ENCODE results near the gene PGBD1.

Gene PGBD1, protein sequence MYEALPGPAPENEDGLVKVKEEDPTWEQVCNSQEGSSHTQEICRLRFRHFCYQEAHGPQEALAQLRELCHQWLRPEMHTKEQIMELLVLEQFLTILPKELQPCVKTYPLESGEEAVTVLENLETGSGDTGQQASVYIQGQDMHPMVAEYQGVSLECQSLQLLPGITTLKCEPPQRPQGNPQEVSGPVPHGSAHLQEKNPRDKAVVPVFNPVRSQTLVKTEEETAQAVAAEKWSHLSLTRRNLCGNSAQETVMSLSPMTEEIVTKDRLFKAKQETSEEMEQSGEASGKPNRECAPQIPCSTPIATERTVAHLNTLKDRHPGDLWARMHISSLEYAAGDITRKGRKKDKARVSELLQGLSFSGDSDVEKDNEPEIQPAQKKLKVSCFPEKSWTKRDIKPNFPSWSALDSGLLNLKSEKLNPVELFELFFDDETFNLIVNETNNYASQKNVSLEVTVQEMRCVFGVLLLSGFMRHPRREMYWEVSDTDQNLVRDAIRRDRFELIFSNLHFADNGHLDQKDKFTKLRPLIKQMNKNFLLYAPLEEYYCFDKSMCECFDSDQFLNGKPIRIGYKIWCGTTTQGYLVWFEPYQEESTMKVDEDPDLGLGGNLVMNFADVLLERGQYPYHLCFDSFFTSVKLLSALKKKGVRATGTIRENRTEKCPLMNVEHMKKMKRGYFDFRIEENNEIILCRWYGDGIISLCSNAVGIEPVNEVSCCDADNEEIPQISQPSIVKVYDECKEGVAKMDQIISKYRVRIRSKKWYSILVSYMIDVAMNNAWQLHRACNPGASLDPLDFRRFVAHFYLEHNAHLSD

DNA sequence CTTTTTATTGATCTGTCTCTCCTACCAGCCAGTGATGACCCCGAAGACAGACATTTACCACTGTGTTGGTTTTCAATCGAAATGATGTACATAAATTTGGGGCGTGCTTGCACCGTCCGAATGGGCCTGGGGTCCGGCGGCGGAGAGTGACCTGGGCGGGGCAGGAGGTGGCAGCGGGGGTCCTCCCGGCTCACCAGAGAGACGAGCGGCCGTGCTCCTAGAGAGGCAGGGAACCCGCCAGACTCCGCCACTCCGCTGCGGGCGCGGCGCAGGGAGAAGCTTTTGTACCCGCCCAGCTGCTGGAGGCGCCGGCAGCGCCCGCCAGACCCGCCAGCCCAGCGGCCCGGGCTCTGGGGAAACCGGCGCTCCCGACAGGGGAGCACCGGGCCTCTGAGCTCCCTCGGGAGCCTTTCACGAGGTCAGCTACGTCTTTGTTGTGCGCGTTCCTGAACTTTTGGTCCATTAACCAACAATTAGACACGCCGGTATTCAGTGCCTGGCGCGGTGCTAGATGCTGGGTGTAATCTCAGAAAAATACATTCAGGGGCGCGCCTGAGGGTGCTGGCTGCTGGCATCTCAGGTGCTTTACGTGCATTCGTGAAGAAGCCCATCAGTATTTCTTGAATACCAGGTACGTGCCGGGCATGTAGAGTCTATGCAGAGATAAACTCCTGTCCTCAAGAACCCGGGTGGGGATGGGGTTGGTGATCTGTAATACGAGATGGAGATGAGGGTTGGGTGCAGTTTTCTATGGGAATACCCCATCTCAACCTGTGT lies at the start of gene PGBD1:
TSS of gene PGBD1 (plus strand) at position 285 of the 777 bp plus-strand sequence. CDS start 2,242 bp downstream, outside the sequence.
- peak; percentile 34 for DNase-seq

DNA sequence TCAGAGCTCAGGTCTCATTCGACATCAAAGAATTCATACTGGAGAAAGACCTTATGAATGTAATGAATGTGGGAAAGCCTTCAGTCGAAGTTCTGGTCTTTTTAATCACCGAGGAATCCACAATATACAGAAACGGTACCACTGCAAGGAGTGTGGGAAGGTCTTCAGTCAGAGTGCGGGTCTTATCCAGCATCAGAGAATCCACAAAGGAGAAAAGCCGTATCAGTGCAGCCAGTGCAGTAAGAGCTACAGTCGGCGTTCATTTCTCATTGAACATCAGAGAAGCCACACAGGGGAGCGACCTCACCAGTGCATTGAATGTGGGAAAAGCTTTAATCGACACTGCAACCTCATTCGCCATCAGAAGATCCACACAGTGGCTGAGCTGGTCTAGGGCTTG lies 48.6 kb upstream of the PGBD1 start:
- DNase-seq, result no peak

DNA sequence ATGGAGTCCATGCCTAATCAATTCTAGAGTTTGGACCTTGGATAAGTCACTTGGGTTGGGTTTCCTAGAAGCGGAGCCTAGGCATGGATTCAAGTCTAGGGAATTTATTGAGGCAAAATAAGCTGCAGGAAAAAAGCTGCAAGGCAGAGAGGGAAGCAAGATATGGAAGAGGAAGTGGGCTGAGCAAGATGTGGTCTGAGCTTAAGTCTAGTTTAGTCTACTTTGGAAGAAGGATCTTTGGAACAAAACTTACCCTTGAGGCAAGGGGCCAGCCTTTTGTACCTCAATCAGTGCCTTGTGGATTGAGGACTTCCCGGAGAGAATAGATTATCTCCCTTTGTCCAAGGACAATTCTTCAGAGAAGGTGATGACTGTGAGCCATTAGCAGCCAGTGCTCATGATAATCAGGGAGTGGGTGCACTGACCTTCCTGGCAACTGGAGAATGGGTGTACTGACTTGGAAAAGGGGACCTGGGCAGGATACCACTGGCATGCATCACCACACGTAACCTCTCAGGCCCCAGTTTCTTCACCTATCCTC lies 45.4 kb upstream of the PGBD1 start:
- no peak for DNase-seq

DNA sequence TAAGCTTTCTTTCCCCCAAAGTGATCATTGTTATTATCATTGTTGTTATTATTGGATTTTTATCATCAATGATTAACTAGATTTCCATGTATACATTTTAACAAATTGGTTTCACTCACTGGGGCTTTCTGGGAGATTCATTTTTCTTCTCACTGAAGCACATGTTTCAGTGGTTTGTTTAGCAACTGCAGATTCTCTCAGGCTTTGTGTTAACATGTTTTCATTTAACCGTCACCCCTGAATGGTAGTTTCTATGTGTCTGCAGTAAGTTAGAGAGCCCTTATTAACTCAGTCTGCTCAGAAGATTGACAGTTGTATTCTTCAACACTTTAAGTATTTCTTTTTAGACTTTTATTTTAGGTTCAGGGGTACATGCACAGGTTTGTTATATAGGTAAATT lies 41.7 kb upstream of the PGBD1 start:
- DNase-seq, result no peak

DNA sequence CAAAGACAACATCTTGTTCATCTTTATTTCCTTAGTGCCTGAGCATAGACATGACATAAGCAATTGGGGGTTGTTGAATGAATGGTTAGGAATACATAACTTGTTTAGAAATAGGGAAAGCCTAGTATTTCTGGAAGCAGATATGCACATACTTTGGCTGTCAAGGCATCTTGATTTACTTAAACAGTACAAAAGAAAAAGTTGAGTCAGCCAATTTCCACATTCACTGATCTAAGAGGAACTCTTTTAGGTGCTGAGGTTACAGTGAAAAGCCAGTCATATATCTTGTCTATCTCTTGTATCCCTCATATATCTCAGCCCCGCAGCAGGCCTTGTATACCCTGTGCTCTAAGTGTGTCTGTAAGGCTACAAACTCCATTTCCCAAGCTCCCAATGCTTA lies 40.9 kb upstream of the PGBD1 start:
- DNase-seq, result no peak

DNA sequence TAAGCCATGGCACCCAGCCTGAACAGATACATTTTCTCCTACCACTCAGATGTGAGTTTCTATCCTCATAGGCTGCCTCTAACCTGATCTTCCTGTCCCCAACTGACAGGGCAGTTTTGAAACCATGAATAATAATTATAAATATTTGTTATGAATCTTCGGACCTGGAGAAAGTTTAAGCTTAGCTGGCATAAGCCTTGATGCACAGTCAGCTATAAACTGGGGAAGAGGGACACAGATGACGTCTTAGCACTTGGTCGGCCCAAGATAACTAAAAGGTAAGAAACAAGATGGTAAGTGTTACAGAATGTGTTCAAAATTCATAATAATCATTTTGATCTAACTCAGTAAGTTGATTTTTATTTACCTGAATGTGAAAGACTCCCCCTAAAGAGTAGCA lies 37.4 kb upstream of the PGBD1 start:
- no peak for DNase-seq

DNA sequence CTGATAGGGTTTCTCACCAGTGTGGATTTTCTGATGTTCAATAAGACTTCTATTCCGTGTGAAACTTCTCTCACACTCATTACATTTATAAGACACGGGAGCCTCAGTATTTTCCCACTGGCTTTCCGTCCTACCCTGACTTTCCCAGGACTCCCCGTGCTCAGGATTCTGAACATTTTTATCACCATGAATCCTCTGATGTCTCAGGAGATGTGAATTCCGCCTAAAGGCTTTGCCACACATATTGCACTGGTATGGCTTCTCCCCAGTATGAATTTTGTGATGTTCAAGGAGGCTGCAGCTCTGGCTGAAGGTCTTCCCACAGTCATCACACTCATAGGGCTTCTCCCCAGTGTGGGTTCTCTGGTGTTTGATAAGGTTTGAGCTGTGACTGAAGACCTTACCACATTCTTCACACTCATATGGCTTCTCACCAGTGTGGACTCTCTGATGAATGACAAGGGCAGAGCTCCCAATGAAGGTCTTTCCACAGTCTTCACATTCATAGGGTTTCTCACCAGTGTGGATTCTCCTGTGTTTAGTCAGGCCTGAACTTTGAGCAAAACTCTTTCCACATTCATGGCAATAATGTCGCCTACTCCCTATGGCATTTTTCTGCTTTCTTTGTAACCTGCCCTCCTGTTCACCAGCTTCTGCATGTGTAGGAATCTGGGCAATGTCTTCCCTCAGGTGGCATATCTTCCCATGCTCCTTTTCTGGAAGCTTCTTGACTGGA lies 36.0 kb upstream of the PGBD1 start:
- DNase-seq, result no peak

DNA sequence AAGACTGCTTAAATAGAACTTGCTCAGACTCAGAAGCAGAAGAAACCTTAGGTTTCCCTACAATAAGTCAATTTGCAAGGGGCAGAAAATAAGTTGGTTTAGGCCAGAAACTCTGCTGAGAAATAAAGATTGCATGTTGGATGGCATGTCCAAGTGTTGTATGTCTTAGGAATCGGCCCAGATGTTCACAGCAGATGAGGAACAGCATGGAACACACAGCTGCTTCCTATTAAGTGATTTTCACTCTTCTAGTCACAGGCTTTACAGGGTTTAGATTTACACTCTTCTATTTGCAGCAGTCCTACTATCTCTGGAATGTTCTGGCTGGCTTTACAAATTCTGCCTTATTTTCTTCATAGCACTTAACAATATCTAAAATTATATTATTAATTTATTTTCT lies 32.5 kb upstream of the PGBD1 start:
- DNase-seq, result no peak

DNA sequence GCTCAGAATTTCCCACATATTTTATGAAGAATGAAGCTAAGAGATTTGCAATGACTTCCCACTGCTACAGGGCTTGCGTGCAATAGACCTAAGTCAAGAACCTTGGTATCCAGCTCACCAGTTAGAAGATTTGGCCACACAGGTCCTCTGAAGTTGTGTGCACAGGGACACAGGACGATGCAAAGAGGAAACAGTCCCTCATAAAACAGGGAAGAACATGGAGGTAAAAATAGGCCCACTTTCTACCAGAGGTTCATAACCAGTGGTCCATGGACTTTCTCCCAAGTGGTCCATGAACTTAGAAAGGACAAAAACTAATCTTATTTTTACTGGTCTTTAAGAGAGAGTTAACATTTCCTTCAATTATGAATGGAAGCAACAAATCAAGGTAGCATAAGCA lies 30.6 kb upstream of the PGBD1 start:
- no peak for DNase-seq

DNA sequence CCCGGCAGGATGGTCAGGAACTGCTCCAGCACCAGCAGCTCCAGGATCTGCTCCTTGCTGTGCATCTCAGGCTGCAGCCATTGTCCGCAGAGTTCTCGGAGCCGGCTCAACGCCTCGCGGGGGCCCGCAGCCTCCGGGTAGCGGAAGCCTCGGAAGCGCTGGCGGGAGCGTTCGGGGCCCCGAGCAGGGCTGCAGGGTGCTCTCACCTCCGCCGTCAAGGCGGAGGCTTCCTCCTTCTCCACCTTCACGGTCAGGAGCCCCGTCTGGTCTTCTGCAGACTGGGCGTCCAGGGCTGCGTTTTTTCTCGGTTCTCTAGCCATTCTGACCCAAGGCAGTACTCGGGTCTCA lies 29.7 kb upstream of the PGBD1 start:
- DNase-seq, result peak; percentile 9

DNA sequence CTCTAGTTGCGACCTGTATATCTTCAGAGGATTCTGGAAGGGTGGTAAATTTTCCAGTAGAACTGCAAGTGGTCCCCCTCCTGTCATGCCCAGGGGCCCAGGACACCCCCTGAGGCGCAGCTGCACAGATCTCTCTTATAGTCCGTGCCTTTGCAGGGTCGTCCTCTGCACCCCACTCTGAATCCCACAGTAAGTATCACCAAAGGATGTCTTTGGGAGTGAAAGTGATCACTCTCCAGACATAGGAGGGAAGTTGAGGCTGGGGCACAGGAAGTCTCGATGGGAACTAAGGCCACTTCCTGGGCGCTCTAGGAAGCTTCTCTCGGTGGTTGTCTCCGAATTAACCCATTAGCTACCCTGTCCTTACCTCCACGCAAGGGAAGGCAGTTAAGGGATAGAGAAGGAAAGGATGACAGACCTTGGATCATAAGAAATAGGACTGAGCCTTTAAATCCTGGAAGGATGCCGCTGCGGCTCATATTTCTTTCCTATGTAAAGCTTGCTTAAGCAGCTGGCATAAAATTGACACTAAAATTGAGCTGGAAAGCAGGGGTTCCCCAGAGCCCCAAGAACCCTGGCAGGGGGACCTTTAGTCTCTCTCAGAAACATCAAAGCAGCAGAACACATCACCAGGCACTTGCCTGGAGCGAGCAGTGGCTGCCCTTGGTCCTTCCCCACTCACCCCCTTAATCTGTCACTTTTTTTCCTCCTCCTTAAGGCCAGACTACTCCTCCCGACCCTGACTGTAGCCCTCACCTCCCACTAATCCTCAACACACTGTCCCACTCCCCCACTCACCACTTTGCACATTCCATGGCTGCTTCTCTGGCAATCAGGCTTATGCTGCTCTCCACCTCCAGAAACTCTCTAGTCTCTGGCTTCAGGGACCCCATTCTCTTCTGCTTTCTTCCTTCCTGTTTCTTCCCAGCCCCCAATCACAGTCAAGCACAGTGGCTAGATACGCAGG lies 29.1 kb upstream of the PGBD1 start, which contains the start of gene ZKSCAN4:
TSS of gene ZKSCAN4 (minus strand) at position 261 of the 967 bp plus-strand sequence. CDS start 289 bp downstream, outside the sequence.
- DNase-seq, result peak; percentile 92

DNA sequence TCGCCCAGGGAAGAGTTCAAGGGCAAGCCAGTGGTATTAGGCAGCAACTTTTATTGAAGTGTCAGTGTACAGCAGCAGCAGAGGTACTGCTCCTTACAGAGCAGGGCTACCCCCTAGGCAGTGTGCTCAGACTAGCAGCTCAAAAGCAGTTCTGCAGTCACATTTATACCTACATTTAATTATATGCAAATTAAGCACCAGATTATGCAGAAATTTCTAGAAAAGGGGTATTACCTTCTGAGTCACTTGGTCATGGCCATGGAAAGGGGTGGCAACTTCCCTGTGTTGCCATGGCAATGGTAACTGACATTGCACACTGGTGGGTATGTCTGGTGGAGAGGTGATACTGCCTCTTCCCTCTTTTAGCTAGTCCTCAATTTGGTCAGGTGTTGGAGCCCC lies 27.3 kb upstream of the PGBD1 start:
- no peak for DNase-seq

DNA sequence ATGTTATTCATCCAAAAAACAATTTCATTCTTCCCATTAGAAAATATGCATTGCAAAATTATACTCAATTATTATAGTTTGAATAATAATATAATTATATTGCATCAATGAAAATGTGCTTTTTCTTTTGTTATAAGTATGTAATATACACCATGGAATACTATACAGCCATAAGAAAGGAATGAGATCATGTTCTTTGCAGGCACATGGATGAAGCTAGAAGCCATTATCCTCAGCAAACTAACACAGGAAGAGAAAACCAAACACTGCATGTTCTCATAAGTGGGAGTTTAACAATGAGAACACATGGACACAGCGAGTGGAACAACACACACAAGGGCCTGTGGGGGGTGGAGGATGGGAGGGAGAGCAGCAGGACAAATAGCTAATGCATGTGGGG lies 24.3 kb upstream of the PGBD1 start:
- DNase-seq, result no peak

DNA sequence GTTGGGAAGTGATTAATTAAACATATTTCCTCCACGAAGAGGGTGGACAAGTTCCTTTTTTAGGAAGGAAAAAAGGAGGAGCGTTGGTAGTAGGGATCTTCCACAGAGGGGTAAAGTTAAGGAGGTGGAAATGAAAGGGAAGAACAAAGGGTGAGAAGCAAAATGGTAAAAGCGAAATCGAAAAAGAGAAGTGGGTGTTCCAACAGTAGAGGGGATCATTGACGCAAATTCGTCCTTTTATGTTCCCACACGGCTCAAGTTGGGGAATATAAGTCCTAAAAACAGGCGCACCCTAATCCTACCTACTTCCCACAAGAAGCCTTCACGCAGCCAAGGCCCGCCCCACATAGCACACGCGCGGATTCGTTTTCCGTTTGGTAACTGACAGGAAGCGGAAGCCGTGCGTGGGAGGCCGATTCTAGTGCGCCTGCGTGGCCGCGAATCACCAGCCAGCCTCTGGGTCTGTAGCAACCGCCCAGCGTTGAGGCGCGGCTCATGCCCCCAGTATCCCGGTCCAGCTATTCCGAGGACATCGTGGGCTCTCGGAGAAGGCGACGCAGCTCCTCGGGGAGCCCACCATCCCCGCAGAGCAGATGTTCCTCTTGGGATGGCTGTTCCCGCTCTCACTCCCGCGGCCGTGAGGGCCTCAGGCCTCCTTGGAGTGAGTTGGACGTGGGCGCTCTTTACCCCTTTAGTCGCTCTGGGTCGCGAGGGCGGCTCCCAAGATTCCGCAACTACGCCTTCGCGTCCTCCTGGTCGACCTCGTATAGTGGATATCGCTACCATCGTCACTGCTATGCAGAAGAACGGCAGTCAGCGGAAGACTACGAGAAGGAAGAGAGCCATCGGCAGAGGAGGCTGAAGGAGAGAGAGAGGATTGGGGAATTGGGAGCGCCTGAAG lies 22.2 kb upstream of the PGBD1 start, which contains the start of gene NKAPL:
TSS of gene NKAPL (plus strand) at position 421 of the 901 bp plus-strand sequence. CDS start at position 496, 75 bp downstream.
- peak; percentile 36 for DNase-seq

DNA sequence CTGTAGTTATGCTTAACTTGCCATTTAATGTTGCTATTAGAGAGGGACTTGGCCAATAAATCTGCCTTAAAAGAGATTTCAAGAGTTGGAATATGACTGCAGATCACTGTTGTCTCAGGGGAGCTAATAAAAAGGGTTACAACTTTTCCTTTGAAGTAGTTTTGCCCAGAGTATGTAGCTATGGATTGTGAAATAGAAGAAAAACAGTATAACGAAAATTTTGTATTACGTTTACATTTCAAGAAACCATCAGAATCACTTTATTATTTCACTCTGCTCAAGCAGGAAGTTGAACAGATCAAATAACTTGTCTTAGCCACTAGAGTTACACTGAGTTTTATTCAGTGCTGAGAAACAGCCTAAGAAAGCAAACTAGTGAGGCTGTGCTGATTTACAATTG lies 17.4 kb upstream of the PGBD1 start:
- DNase-seq, result no peak

DNA sequence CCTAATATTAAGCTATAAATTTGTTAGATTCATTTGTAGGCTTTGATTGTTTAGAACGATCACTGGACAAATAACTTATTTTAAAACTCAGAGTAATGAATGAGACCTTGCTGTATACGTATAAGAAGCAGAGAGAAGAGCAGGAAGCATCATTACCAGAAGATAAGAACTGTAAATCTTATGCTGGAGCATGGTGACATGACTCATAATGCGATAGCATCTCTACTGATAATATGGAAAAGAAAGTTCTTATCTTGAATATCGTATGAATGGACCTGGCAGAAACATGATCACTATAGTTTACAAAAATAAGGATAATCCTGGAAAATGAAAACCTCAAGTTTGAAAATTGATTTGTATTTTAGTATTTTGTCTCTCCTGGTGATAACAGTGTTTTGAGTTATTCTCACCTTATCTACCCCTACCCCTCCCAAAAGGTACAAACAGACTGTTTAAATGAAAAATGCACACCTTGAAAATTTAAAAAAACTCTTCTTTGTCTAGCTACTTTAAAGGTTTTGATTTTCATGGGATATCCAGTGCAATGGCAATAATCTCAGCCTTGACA lies 16.5 kb upstream of the PGBD1 start:
- DNase-seq, result no peak

DNA sequence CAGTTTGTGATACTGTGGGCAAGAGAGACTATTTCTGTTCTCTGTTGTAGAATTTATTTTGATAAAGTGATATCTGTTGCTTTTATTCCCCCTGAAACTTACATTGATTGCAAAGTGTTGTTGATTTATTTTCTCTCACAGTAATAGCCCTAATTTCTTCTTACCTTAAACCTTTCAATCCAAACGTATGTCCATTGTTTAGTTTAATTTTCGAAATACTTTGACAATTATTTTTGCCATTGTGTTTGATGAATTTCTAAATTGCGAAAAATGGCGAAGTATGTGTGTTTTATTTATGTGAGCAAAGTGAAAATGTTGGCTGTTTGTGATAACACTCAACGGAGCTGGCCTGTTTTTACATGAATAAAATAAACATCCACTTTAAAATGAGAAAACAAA lies 14.8 kb upstream of the PGBD1 start:
- no peak for DNase-seq

DNA sequence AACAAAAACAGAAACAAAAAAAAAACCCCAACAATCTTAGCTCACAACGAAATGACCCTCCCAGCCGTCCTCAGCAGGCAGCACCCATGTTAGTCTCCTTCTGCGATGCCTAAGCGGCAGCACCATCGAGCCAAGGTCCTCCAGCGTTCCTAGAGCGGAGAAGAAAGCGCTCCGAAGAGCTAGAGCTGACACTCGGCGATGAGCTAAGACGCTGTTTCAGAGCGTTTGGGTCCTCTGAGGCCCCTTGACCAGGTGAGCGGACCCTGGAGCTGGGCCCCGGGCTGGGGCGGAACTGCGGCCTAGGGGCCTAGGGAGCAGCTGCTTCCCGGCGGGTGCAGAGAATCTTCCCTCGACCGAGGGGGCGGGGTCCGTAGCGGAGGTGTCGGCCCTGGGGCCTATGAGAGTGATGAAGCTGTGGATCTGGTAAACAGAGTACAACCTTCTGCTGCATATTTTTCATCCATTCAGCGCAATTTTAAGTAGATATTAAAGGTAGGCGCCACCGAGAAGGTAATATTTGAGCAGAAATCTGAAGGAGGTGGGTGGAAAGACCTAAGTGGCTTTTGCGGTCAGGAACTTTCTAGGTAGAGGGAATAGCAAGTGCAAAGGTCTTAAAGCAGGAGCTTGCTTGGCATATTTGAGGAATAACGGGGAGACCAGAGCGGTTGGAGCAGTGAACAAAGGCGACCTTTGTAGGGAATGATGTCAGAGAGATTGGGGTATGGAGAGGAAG lies 14.2 kb upstream of the PGBD1 start, which contains the start of gene ZSCAN26:
TSS of gene ZSCAN26 (plus strand) at position 182 of the 733 bp plus-strand sequence. CDS start 4,777 bp downstream, outside the sequence.
- DNase-seq, result peak; percentile 92

DNA sequence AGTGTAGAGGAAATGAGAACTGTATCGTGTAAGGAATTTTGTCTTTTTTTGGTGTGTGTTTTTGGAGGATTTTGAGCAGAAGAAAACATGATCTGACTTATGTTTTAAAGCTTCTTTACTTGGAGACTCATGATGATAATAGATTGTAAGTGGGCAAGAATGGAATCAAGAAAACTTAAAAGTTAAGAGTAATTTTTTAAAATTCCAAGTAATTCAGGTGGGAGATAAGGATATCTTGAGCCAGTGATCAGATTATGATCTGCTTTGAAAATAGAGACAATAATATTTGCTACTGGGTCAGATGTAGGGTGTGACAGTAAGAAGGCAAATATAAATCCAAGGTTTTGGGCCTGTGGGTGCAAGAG lies 13.7 kb upstream of the PGBD1 start:
- no peak for DNase-seq

Data from CD4-positive, alpha-beta T cell treated with Interleukin-4 for 4 hours (primary cell).